HL-60/S4 treated with phorbol 12-myristate 13-acetate at 8.2 ng/mL for 4 days and 3 days (cell line): ENCODE data around the gene TTC39C.
"Not testable (repeated sequence)": the region's sequence is repeated elsewhere in the genome, so short reads cannot be mapped to it uniquely, and the experiment has no call there.

ENCODE experiments used
- in situ Hi-C: fragments of 300-500 bp; cut with MboI; formaldehyde crosslinking; loops from 2 replicates; pipeline ENCODE4 v1.15.0; 2022; ENCODE audit warnings: low sequenced_read_pairs

TTC39C gene

GRCh38 chr18:24118750-24119577 is 104.4 kb downstream of the TTC39C start:
- in situ Hi-C loops = loop anchor here (25.0 kb wide), 1 partner anchor 282 kb away; no protein-coding TSS in a partner anchor

- in situ Hi-C loops = loop anchor here (25.0 kb wide), 1 partner anchor 283 kb away; no protein-coding TSS in a partner anchor
These were observed 106.1 kb downstream of the TTC39C start for GRCh38 chr18:24120676-24121075.

- in situ Hi-C loops = loop anchor here (25.0 kb wide), 1 partner anchor 284 kb away; no protein-coding TSS in a partner anchor
These were observed 107.1 kb downstream of the TTC39C start for GRCh38 chr18:24121625-24122024.

GRCh38 chr18:24126155-24126961 is 111.8 kb downstream of the TTC39C start:
- in situ Hi-C loops = no loop called here

GRCh38 chr18:24127735-24128134 is 113.2 kb downstream of the TTC39C start:
- in situ Hi-C loops = no loop called here

- in situ Hi-C loops = no loop called here
These were observed 114.1 kb downstream of the TTC39C start for GRCh38 chr18:24128700-24129099.

- in situ Hi-C loops = no loop called here
These were observed 115.9 kb downstream of the TTC39C start for GRCh38 chr18:24130494-24130893.

- in situ Hi-C loops = no loop called here
These were observed 122.4 kb downstream of the TTC39C start for GRCh38 chr18:24136967-24137373.

- in situ Hi-C loops = no loop called here
These were observed 123.8 kb downstream of the TTC39C start for GRCh38 chr18:24138409-24138788.

GRCh38 chr18:24138789-24139616 is 124.4 kb downstream of the TTC39C start, which contains the start of gene CABYR:
Gene CABYR, plus strand, starts transcription at chr18:24139062. Its CDS starts 4,053 bp downstream, at chr18:24143115.
- in situ Hi-C loops = no loop called here

- in situ Hi-C loops = no loop called here
These were observed 126.1 kb downstream of the TTC39C start for GRCh38 chr18:24140697-24141096.

GRCh38 chr18:24142376-24142775 is 127.8 kb downstream of the TTC39C start:
- in situ Hi-C loops = no loop called here

- in situ Hi-C loops = not testable (repeated sequence)
These were observed 135.0 kb downstream of the TTC39C start for GRCh38 chr18:24149591-24149990.

GRCh38 chr18:24153397-24153796 is 138.8 kb downstream of the TTC39C start:
- in situ Hi-C loops = loop anchor here (25.0 kb wide), 1 partner anchor 334 kb away; no protein-coding TSS in a partner anchor

- in situ Hi-C loops = loop anchor here (25.0 kb wide), 1 partner anchor 329 kb away; no protein-coding TSS in a partner anchor
These were observed 143.3 kb downstream of the TTC39C start for GRCh38 chr18:24157855-24158254.

- in situ Hi-C loops = loop anchor here (25.0 kb wide), 1 partner anchor 327 kb away; no protein-coding TSS in a partner anchor
These were observed 145.5 kb downstream of the TTC39C start for GRCh38 chr18:24160086-24160485.

GRCh38 chr18:24161304-24161703 is 146.8 kb downstream of the TTC39C start:
- in situ Hi-C loops = loop anchor here (25.0 kb wide), 1 partner anchor 326 kb away; no protein-coding TSS in a partner anchor

- in situ Hi-C loops = loop anchor here (25.0 kb wide), 1 partner anchor 319 kb away; no protein-coding TSS in a partner anchor
These were observed 153.9 kb downstream of the TTC39C start for GRCh38 chr18:24168496-24168895.

GRCh38 chr18:24170360-24170759 is 155.8 kb downstream of the TTC39C start:
- in situ Hi-C loops = loop anchor here (25.0 kb wide), 1 partner anchor 317 kb away; no protein-coding TSS in a partner anchor

- in situ Hi-C loops = loop anchor here (25.0 kb wide), 1 partner anchor 313 kb away; no protein-coding TSS in a partner anchor
These were observed 159.4 kb downstream of the TTC39C start for GRCh38 chr18:24173997-24174396.
